ENCODE data around the gene NEK10.
A peak's percentile ranks its signal among the peaks of the same experiment; 100 is the strongest.
"Not testable (repeated sequence)": the region's sequence is repeated elsewhere in the genome, so short reads cannot be mapped to it uniquely, and the experiment has no call there.

NEK10 gene

DNA sequence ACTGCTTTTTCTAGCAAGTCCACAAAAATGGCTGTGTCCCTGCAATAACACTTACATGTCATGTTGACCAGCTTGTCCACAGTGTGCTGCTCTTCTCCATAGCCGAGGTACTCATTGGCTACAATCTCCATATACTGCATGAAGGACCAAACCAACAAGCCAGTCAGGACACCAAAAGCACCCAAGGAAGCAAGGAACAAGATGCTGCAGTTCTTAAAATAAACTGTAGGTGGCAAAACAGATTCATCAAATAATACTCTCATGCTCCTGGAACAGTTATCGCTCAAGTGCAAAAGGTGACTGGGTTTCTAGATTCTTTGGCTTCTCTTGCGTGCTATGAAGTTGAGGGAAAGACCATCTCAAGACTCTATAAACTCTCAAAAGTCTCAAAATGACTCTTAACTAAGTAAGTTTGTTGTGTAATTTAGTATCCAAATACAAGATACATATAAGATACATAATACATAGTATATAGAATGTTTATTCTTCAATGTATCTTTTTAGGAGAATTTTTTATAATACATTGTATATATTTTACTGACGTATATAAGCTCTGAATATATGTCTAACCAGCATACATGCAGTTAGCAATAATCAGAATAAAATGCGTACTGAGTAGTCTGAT is 57.0 kb downstream of the NEK10 start:
- DNase-seq: peak; percentile 34 to 82

DNA sequence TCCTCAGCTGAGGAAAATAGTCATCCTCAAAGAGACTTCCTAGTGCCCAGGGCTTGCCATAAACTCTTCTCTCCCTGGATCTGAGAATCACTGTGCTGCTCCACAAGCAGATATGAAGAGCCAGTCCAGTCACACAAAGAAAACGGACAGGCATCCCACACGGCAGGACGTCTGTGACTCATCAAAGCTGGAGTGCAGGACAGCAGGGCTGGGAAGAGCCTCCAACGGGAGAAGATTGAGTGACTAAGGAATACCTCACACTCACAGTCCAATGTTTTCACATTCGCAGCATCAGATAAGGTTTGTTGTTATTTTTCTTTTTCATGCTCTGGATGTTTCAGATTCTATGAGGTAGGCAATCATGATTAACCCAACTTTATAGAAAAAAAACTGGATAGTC is 57.8 kb downstream of the NEK10 start:
- no peak for DNase-seq

DNA sequence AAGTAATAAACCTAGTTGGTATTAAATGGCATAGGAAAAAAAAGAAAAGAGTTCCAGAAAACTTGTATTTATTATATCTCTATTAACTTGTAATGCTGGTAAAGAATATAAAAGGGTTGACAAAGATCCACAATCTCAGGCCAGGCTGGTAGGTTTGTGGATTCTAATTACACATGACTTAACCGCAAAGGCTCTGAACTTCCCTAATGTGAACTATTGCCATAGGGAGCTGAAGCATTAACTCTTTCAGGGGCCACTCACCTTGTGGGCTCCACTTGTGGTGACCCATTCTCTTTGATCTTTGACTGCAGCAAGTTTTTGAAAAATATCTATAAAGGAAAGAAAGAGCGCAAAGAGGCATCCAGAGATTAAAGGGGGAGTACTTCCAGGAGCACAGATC is 58.5 kb downstream of the NEK10 start:
- DNase-seq: peak; percentile 19 to 27

DNA sequence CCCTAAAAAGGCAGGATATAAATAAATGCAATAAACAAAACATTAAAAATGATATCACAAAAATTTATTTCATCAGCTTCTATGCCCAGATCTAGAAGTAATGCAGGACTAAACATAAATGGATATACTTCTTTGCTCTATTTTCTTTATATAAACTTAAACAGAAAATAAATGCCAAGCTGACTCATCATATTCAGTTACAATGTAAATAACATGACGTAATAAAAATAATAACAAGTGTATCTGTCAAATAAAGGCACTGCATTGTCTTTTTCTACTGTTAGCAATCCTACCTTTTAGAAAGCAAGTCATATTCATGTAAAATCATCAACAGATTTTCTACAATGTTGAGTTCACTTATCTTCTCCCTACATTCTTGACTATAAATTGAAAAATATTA is 61.6 kb downstream of the NEK10 start:
- no peak for DNase-seq

DNA sequence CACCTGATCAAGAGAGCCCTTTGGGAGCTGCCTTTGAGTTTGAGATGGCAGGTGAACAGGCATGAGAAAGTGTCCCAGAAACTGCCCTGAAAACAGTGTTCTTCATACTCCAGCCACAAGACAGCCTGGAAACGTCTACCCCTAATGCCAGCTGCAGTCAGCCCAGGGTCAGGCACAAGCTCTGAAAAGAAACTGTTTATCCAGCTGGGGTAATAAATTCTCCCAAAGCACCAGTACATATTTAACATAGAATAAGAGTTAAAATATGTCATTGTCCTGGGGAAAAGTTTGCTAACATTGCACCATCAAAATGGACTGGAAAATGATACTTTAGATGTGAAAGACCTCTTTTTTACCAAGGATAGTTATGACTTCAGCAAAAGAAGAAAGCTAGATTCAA is 66.3 kb downstream of the NEK10 start:
- no peak for DNase-seq

DNA sequence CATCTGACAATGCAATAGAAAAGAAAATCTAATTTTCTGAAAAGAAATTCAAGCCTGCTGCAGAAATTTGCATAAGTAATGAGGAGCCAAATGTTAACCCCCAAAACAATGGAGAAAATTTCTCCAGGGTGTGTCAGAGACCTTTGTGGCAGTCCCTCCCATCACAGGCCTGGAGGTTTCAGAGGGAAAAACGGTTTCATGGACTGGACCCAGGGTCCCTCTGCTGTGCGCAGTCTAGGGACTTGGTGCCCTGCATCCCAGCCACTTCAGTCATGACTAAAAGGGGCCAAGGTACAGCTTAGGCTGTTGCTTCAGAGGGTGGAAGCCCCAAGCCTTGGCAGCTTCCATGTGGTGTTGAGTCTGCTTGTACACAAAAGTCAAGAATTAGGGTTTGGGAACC is 70.2 kb downstream of the NEK10 start:
- DNase-seq: not testable (repeated sequence)

DNA sequence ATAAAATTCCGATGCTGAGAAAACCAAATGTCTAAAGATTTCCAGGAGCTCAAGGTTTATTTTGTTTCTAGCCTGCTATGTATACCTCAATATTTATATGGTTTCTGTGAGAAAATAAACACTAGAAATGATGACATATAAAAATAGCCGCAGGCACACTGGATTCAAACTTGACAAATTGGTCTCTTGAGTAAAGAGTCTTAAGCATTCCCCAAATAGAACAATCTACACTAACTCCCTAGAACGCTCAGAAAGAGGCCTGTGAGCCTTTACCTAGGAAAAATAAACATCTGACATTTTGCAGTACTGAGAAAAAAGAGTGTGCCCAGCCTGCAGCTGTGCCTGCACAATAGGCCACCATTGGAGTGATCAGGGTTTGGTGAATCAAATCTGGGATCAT is 75.2 kb downstream of the NEK10 start:
- no peak for DNase-seq

DNA sequence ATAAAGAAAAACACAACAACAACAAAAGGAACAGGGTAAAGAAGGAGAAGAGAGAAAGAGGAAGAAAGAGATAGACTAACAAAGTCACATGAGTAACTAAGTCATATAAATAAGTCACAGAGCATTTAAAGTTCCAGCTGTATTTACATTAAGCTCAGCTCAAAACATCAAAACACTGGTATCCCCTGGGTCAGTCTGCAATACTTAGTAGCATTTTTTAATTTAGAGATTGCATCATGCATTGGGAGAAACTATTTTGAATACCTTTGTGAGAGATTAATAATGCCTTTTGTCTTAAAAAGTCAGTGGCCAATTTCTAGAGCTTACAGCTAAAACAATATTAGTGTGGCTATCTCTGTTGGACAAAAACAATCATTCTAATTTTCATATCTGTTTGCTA is 78.4 kb downstream of the NEK10 start:
- DNase-seq: no peak

DNA sequence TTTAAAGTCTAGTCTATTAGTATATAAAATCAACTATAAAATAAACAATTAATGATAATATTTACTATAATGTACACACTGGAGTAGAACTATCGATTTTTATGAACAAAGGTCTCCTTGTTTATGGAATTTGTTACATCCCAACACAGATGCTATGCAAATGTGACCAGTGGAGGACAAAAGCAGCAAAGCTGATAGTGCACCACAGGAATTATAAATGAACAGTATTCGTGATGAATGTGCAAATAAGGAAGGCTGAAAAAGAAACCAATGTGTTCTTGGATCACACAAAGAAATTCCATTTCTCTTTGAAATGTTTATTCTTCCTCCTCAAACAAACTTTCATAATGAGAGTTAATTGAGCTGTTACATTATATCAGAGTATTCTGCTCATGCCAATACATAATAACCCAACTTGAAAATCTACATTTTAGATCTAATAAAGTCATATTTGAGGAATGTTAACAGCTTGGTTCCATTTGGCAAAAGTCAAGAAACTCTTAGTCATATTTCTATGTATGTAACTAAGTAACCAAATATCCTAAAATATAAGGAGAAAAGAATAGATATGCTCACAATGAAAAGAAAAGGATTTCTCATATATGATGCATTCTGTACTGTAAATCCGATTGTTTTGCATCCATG is 79.3 kb downstream of the NEK10 start:
- DNase-seq: no peak

DNA sequence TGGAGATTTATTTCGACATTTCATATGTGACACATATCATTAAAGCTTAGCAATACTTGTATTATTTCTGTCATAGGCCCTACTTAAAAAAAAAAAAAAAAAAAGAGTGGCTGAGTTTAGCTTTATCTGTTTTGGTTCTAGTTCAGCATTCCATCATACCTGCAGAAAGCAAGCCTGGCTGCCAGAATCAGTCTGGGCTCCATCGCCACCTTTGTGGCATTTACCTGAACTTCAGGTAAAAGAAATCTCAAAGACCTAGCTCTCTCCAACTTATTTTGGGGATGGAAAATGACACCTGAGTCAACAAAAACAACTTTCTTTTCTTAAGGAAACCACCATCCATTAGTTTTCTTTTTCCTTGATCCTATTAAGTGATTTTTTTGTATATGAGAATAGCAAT is 82.1 kb downstream of the NEK10 start:
- no peak for DNase-seq

DNA sequence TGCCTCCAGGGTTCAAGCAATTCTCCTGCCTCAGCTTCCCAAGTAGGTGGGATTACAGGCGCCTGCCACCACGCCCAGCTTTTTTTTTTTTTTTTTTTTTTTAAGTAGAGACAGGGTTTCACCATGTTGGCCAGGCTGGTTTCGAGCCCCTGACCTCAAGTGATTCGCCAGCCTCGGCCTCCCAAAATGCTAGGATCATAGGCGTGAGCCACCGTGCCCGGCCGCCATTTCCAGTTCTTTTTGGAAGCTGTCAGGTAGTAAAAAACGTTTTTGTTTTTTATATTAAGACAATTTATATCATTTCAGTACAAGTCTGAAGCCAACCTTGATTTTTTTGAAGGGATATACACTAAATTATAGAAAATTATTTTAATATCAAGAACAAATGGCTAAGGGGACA is 82.7 kb downstream of the NEK10 start:
- not testable (repeated sequence) for DNase-seq

DNA sequence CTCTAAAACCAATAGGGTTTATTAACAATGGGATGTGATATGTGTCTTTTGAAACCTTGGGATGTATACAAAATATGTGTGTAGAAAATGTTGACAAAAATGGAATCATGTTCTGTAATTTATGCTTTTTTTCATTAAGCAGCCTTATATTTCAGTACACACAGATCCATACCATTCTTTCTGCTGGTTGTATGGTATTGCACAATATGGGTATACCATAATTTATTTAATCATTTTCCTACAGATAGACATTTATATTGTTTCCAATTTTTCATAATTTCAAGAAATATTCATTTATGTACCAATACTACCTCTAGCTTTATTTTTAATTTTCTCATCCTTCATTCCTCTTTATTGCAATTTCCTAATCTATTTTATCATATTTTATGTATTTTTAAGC is 83.5 kb downstream of the NEK10 start:
- DNase-seq: no peak

DNA sequence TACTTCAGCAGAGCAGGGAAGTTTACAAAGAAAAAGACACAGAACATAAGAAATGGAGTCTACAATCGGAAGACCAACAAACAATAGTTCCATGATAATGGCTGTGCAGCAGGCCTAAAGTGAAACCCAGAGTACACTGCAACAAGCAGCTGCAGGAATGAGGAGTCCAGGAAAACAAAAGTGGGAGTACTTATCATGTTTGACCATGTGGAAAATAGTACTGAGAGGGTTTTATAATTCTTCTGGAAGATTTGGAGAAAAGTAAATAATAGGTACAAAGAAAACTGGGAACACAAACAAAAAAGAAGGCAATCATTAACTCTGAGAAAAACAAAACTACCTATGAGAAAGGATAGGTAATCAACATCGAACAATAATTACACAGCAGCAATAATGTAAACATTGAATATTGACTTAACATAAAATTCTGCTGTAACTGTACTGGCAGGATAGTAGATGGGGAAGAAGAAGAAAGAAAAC is 87.5 kb downstream of the NEK10 start:
- DNase-seq: no peak

DNA sequence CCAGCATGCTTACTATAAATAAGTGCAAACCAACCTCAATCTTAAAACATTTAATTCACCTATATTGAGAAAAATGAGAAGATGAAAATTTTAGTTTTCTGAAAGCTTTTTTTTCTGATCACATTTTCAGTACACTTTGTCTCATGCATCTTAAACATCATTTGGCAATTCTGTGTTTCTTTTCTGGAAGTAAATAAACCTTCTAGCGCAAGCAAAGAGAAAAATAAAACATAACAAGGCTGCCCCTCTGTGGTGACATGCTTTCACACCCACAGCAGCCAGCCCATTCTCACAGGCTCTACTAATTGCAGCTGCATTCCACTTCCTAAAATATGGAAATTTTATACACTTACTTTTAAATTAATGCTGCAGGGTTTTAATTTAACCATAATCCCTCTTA is 90.1 kb downstream of the NEK10 start:
- DNase-seq: no peak

DNA sequence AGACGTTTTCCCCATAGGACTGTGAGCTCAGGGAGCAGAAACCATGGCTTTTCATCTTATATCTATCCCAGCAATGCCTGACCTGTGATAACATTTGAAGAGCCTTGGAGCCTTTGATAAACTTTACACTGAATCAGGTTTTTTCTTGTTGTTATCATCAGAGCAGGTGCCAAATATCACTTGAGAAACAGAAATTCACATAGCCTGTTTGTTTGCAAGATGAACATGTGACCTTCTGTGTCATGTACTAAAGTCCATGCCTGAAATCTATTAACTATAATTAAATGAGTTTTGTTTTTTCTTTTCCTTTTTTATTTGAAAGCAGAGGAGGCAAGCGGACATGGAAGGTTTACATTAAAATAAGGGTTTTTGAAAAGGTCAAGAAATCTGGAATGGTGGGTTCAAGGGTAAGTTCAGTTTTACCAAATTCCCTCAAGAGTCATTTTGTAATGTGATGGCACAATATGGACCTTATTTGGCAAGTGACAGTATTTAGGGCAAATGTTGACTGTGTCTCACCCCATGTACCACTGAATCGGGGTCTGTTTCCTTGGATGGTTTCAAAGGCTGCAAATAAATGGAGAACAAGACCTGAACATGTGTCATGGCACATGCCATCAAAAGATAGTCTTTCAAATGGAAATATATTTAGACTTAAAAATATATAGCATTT is 90.7 kb downstream of the NEK10 start:
- no peak for DNase-seq

DNA sequence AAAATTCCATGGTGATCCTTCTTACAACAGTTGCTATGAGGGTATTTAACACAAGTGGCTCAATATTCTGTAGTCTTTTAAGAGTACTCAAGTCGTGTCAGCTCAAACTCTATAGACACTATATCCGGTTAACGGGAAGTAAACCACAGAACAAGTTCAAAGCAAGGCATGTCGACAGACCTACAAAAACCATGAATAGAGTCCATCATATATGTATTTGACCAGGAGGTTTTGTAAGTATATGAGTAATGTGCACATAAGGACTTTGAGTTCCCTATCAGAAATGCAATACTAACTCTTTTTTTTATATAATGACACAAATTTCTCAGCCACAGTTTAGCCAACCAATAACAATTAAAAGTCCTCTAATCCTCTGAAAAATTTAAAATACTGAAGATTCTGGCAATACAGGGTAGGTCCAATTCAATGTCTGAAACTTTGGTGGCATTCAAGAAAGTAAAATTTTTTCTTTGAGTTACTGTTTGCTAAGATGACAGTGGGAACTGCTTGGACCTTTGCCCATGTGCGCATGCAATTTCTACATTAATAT is 93.7 kb downstream of the NEK10 start:
- no peak for DNase-seq

DNA sequence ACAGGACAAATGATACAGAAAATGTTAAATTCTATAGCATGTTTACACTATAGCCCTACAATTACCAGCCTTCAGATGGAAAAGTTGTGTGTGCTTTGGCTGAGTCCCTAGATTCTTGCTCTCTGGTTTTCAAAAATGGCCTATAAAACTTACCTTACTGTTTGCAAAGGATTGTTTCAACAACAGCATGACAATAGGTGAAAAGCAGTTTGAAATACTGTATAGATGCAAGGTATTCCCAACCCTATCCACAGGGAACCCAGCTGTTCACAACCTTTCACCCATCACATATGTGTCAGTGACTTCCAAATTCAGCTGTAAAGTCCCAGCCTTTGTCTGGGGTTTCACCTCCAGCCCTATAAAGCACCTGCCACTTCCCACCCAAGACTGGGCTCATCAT is 97.3 kb downstream of the NEK10 start:
- DNase-seq: no peak

DNA sequence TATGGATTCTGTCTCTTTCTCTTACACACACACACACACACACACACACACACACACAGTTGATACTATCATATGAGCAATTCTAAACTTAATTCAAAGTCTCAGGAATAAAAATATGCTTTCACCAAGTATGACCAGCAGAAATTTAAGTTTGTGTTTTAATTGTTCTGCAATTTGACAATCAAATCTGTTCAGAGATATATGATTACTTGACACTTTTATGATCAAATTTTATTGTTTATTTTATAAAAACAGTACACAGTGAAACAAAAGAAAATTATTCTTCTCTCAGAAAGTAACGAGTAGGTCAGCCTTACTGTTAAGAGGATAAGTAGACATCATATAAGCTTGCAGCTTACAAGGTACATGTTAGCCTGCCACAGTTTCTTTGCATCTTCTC is 114.3 kb downstream of the NEK10 start:
- no peak for DNase-seq

DNA sequence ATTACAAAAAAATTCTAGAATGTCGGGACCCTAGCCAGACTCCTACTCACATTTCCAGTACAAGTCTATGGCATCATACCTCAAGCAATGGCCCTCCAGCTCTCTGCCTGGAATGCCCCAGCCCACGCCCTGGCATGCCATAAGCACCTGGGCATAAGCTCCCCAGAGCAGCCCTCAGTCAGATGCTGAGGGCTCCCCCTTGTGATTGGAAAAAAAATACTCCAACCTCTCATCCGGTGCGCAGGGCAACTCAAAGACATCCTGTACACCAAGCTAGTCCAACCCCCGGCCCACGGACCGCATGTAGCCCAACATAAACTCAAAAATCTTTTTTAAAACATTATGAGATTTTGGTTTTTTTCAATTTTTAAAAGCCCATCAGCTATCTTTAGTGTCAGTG is 115.4 kb downstream of the NEK10 start:
- DNase-seq: peak in 1 of 2 donors; percentile 3

DNA sequence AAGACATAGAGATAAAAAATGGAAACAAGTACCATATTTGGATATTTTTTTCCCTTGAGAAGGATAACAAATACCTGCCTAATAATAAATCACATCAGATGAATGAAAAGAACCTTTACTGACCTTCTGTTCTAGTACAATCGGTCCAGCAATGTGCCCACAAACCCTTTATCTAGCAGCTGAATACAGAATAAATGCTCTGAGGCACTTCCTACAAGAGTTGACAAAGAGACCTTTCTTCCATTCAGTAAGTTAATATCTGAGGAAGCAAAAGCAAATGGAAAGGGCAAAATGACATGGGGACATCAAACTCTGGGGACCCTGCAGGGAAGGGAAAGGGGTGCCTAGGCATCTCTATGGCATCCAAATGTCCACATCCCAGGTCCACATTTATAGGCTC is 115.8 kb downstream of the NEK10 start:
- DNase-seq: no peak

DNA sequence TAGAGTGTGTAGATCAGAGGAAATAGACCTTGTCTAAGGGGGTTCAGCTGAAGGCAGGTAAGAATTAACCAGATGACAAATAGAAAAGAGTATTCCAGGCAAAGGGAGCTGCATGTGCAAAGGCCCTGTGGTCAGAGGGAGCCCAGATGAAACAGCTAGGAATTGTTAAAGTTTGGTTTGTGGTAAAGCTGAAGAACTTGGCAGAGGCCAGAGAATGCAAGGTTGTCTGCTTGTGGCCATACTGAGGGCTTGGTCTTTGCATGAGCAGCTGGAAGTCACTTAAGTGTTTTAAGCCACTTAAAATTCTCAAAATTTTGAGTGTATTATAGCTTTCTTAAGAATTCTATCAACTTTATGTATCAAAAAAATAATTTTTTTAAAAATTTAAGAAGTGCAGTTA is 116.5 kb downstream of the NEK10 start:
- DNase-seq: no peak

DNA sequence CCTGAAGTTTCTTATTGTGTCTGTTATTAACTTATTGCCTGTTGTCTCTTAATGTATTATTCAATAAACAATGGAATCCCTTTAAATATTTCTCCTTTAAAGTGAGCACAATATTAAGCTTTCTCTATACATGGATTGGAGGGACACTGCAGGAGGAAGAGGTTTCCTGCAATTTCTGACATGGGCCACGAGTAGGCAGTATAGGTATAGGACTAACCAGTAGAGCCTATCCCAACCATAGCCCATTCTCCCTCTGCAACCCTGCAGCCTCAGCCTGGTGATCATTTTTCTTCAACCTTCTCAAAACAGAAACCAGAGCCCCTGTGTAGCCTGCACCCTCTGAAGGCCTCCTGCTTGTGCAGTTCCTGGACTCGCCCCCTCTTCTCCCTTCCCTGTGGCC is 124.8 kb downstream of the NEK10 start:
- no peak for DNase-seq

DNA sequence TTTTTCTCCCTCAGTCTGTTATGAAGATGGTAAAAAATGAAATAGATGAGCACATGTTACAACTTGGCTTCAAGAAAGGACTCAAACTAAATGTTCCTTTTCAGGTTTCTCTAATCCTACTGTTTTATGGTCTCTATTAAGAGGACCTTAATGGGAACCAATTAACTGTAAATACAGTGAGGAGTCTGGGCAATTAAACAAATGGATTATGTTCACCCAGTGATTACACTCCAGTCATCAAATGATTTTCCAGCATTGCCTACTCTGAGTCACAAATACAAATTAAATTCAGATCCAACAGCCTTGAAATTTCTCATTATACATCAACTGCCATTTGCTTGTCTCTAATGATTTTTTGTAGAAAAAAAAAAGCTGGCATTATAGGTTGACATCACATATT is 129.2 kb downstream of the NEK10 start:
- no peak for DNase-seq

DNA sequence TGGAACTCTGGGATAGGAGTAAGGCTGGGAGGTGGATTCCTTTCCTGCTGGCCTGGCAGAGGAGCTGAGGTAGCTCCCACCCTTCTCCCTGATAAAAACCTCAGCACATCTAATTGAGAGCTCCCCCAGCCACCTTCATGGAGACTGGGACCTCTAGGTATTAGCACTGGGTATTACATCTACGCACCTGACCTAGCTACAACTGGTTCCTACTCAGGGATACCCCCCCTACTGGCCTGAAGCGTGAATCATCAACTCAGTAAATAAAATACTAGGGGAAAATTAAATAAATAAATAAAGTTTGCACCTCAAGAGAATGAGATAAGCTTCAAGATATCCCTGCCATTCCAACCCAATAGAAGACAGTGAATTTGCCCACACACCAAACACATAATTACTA is 140.4 kb downstream of the NEK10 start:
- no peak for DNase-seq
